GM19240 (cell line): ENCODE measurements around the gene NFRKB.

Experiments used
- DNase-seq: peaks from one replicate; pipeline ENCODE4 v3.0.0; 2011; ENCODE audit warnings: low spot score; ENCODE audit not compliant: insufficient read length

Gene NFRKB

GRCh38 chr11:129846508-129847335 is 48.7 kb downstream of the NFRKB start:
- DNase-seq, result no peak
